GM18511 (cell line): ENCODE measurements around the gene POSTN.

Experiments used
- ATAC-seq: cut with Tn5 transposase; IDR thresholded peaks from one replicate; pipeline ENCODE4 v1.9.1; 2021; ENCODE audit warnings: mild to moderate bottlenecking, moderate library complexity; ENCODE audit not compliant: unreplicated experiment

The POSTN gene

DNA sequence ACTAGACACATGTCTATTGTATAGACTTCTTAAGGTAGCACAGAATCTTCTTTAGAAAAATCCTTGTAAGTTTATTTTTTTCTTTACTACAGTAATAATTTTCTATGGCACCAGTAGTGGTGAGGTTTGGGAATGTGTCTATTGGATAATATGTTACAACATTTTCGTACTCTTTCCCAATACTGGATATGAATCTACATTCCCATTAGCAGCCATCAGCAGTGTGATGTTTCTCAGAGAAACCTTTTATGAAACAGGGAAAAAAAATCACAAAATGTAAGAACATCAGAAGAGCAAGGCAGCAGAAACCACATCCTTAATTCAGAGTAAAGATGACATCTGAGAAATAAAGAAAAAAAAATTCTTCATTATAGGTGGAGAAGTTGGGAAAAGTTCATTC, 83.3 kb downstream of the POSTN start:
- no peak for ATAC-seq
